Islet precursor cell (in vitro differentiated cells): ENCODE results near the gene MOGAT2.
"Not testable (repeated sequence)": the region's sequence is repeated elsewhere in the genome, so short reads cannot be mapped to it uniquely, and the experiment has no call there.

Source experiments
- DNase-seq: peaks from one replicate; pipeline ENCODE4 v3.0.0-alpha.2; 2018

Gene MOGAT2

GRCh38 chr11:75719340-75720239 is 2.0 kb downstream of the MOGAT2 start:
- DNase-seq = peak; percentile 46

- DNase-seq = peak; percentile 22
Observed at GRCh38 chr11:75720639-75721038, 3.0 kb downstream of the MOGAT2 start.

GRCh38 chr11:75721852-75722668 is 4.4 kb downstream of the MOGAT2 start:
- peak; percentile 51 for DNase-seq

- no peak for DNase-seq
Observed at GRCh38 chr11:75722669-75723042, 5.0 kb downstream of the MOGAT2 start.

GRCh38 chr11:75725547-75726320 is 8.1 kb downstream of the MOGAT2 start:
- DNase-seq = no peak

- peak; percentile 20 for DNase-seq
Observed at GRCh38 chr11:75728992-75729391, 11.4 kb downstream of the MOGAT2 start.

- peak; percentile 36 for DNase-seq
Observed at GRCh38 chr11:75731095-75731494, 13.5 kb downstream of the MOGAT2 start.

GRCh38 chr11:75733071-75733430 is 15.4 kb downstream of the MOGAT2 start:
- no peak for DNase-seq

- peak; percentile 51 for DNase-seq
Observed at GRCh38 chr11:75733431-75734107, 15.9 kb downstream of the MOGAT2 start.

GRCh38 chr11:75734491-75735180 is 17.0 kb downstream of the MOGAT2 start:
- DNase-seq = peak; percentile 41

- no peak for DNase-seq
Observed at GRCh38 chr11:75735181-75735845, 17.7 kb downstream of the MOGAT2 start.

- DNase-seq = no peak
Observed at GRCh38 chr11:75737314-75737713, 19.7 kb downstream of the MOGAT2 start.

- DNase-seq = no peak
Observed at GRCh38 chr11:75740681-75741080, 23.0 kb downstream of the MOGAT2 start.

GRCh38 chr11:75743159-75743558 is 25.5 kb downstream of the MOGAT2 start:
- not testable (repeated sequence) for DNase-seq

- no peak for DNase-seq
Observed at GRCh38 chr11:75743711-75744563, 26.3 kb downstream of the MOGAT2 start.

GRCh38 chr11:75745807-75746206 is 28.2 kb downstream of the MOGAT2 start:
- DNase-seq = no peak

- DNase-seq = not testable (repeated sequence)
Observed at GRCh38 chr11:75748729-75749273, 31.2 kb downstream of the MOGAT2 start.

- DNase-seq = not testable (repeated sequence)
Observed at GRCh38 chr11:75754933-75755332, 37.3 kb downstream of the MOGAT2 start.

GRCh38 chr11:75757651-75758050 is 40.0 kb downstream of the MOGAT2 start:
- DNase-seq = no peak

- no peak for DNase-seq
Observed at GRCh38 chr11:75759832-75760231, 42.2 kb downstream of the MOGAT2 start.
